T-helper 2 cell treated with Interferon-gamma antibody and Interleukin-4, amounts not matched to agents 100 ng/mL and 5 ng/mL, for 36 hours (primary cell): ENCODE data around the gene KLHL17. TPM values are rescaled to one million over a fixed set of nuclear protein-coding genes. Genes with fewer than 3 reads are reported as not detected.
"Not testable (repeated sequence)": the region's sequence is repeated elsewhere in the genome, so short reads cannot be mapped to it uniquely, and the experiment has no call there.

ENCODE experiments used
- intact Hi-C: fragments of 100-400 bp; cut with micrococcal nuclease; formaldehyde crosslinking; loops from one replicate; pipeline ENCODE4 v1.15.1; 2023
- total RNA-seq: library from RNA; stranded (reverse); gene quantifications from 2 replicates; pipeline ENCODE4 v1.2.3, GENCODE V29; 2022

The KLHL17 gene
- total RNA-seq, 1 donor from 2014 or later = 26.3 TPM

DNA sequence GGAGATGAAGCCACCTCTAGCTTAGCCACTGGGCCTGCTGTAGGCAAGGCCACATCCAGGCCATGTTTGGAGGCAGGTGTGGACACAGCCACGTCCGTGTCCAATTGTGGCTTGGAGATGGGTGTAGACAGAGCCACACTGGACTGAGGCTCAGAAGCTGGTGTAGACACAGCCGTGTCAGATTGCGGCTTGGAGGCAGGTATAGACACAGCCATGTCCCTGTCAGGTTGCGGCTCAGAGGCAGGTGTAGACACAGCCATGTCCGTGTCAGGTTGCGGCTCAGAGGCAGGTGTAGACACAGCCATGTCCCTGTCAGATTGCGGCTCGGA, 19.3 kb downstream of the KLHL17 start:
- intact Hi-C loops = loop anchor here (5.0 to 10.0 kb wide), 2 partner anchors 55 to 72 kb away; no protein-coding TSS in a partner anchor

DNA sequence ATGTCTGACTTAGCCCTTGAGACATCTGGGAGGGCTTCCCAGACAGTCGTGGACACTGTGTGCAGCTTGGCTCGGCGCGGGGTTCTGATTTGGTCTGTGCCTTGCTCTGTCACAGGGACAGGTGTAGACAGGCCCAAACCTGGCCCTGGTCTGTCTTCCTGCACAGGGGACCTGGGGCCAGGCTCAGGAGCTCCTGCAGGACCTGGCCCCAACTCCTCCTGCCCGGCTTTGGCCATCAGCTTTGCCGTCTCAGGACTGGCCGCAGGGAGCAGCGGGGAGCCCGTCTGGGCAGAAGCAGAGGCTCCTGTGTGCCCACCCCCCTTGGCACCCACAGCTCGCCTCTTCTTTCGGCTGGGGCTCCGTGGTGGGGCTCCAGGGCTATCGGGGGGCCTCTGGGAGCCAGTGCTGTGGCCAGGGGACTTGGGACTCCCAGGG, 19.8 kb downstream of the KLHL17 start:
- intact Hi-C loops = loop anchor here (10.0 kb wide), 1 partner anchor 55 kb away; no protein-coding TSS in a partner anchor

DNA sequence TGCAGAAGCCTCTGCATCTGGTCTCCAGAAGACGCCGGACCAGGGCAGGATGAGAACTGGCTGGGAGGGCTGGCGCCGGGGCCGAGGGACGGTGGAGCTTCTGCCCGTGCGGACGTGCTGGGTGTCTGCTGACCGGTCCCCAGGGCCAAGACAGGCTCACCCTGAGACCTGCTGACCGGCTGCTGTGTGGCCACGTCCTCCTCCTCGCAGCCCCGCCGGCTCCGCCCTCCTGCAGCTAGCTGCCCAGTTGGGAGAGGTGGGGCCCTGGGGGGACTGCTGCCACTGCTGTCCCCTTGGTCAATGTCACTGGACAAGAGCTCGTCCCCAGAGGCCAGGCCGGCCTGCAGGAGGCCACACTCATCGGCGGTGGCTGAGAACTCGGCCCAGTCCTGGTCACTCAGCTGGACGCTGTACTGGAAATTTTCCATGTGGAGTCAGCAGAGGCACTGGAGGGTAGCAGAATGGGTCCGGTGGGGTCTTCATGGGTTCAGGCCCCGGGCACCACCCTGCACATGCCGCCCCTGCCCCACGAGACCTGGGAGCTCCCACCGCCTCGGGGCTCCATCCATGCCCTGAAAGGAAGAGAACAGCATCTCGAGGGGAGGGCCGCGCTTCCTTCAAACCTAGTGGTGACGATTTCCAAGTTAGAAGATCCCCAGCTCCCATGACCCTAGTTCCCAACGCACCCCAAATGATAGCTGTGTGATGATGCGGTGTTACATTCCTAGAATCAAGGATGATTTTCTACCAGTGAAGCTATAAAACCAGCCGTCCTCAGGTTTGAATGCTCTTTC, 20.4 kb downstream of the KLHL17 start:
- intact Hi-C loops = loop anchor here (10.0 kb wide), 1 partner anchor 54 kb away; no protein-coding TSS in a partner anchor

DNA sequence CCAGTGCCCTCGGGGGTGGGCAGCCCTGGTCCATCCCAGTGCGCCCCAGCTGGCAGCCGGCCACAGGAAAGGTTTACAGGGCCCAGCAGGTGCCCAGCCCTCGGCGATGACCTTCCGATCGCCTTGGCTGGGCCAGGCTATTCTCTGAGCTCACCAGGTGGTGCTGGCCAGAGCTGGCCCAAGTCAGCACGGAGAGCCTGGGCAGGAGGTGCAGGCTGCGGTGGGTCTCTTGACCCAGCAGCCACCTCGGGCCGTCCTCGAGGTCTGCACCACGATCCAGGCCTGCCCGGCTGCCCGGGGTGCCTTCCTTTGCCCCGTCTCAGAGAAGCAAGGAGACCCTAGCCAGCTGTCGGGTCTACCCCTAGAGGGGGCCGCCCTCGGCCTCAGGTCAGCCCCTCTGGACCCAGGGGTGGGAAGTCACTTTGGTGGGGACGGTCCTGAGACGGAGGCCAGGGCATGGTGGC, 21.1 kb downstream of the KLHL17 start:
- intact Hi-C loops = loop anchor here (10.0 kb wide), 1 partner anchor 53 kb away; no protein-coding TSS in a partner anchor

DNA sequence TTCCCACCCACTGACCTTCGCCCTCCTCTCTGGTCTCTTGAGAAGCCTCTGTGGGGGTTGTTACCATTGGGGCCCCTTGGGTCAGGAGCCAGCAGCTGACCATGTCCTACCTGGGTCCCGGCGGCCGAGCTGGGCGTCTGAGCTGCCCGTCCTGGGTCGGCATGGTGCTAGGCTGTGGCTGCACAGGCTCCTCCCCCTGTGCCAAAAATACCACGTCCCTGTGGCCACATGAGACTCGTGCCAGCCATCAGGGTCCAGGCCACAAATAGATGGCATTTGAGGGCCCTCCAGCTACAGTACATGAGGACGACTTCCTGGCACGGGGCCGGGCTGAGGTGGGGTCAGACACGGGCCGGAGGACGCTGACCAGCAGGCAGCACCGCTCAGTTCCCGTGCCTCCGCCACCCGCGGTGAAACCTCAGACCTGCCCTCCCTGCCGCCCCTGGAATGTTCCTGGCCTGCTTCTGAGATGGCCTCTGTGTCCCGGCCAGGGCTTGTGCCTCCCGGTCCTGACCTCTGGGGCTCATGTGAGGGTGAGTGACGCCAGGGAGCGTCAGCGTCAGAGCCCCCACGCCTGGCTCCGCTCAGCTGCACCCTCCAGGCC, 21.7 kb downstream of the KLHL17 start, which contains the start of gene PERM1:
PERM1 (minus strand) TSS at position 139 of the 604 bp plus-strand sequence. CDS start 1,064 bp downstream, outside the sequence.
- intact Hi-C loops = loop anchor here (10.0 kb wide), 1 partner anchor 53 kb away; no protein-coding TSS in a partner anchor

DNA sequence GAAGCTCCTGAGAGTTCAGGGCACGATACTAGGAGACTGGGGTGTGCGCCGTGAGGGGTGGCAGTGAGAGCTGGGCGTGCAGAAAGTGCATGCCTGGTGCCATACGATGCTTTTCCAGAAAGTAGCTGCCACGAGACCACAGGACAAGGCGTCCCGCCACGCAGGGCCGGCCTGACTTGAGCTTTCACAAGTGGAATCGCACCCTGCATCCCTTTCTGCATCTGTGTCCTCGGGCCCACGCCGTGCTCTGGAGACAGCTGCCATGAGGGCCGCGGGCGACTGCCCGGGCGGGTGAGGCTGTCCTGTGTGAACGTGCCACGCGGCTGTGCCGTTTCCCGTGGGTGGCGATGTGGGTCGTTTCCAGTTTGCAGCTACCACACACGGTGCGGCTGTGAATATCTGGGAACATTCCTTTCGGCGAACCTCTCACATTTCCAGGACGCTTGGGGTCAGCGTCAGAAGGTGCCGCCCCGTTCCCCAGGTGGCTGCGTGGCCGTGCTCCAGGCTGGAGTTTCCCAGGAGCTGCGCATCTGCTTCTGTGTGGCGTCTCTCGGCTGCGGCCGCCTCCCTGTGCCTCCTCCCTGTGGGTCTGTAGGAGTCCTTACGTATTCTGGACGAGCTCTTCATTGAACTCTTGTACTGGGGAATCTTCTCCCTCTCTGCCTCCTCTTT, 22.5 kb downstream of the KLHL17 start:
- intact Hi-C loops = loop anchor here (10.0 kb wide), 1 partner anchor 52 kb away; no protein-coding TSS in a partner anchor

DNA sequence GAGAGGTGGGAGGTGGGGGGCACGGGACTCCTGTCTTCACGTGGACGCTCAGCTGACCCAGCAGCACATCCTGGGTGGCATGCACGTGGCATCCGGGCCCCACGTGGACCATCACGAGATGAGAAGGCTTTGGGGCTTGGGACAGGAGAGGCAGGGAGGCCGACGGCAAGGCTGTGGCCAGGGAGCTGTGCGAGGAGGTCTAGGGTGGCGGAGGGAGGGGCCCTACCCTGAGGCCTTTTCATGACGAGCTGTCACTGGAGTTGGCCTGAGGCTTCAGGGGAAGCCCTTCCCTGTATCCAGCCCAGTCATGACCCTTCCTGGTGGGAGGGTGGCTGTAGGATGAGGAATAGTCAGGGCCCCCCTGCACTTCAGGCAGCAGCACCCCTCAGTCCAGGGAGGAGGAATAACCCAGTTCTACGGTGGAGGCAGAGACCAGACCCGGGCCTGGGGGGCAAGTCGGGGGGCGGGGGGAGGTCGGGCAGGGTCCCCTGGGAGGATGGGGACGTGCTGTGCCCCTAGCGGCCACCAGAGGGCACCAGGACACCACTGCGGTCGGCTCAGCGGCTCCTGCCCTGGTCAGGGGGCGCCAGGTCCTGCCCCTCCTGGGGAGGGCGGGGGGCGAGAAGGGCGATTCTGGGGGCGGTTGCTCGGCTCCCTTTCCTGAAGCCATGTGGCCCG, 23.6 kb downstream of the KLHL17 start:
- intact Hi-C loops = loop anchor here (1.0 to 10.0 kb wide), 2 partner anchors 51 to 79 kb away; no protein-coding TSS in a partner anchor

DNA sequence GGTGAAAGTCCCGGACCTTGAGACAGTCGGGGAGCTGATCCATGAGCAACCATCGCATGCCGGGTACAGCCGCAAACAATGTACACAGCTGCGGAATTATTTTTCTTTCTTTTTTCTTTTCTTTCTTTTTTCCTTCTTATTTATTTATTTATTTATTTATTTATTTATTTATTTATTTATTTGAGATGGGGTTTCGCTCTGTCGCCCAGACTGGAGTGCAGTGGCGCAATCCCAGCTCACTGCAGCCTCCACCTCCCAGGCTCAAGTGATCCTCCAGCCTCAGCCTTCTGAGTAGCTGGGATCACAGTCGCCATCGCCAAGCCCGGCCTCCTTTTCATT, 24.1 kb downstream of the KLHL17 start:
- intact Hi-C loops = loop anchor here (1.0 to 10.0 kb wide), 2 partner anchors 50 to 79 kb away; no protein-coding TSS in a partner anchor

DNA sequence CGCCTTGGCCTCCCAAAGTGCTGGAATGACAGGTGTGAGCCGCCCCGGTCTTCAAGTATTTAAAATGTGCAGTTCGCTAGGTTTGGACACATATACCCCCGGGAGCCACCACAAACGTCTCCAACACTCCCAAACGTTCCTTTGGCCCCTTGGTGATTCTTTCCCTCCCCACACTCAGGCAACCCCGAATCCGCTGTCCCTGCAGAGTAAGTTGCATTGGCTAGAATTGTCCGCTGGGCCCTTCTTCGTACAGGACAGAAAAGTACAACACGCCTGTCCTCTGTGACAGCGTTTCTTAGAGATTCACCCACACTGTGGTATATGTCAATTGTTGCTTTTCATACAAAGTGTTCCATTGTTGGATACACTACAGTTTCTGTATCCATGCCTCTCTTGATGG, 24.7 kb downstream of the KLHL17 start:
- intact Hi-C loops = loop anchor here (10.0 kb wide), 1 partner anchor 50 kb away; no protein-coding TSS in a partner anchor

DNA sequence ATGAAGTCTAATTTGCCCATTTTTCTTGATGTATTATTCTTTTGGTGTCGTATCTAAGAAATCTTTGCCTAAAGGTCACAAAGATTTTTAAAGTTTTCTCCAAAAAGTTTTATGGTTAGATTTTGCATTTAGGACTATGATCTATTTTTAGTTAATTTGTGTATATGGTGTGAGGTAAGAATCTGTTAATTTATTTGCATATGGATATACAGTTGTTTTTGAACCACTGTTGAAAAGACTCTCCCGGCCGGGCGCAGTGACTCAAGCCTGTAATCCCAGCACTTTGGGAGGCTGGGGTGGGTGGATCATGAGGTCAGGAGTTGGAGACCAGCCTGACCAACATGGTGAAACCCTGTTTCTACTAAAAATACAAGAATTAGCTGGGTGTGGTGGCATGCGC, 27.7 kb downstream of the KLHL17 start:
- intact Hi-C loops = loop anchor here (10.0 kb wide), 1 partner anchor 47 kb away; no protein-coding TSS in a partner anchor

DNA sequence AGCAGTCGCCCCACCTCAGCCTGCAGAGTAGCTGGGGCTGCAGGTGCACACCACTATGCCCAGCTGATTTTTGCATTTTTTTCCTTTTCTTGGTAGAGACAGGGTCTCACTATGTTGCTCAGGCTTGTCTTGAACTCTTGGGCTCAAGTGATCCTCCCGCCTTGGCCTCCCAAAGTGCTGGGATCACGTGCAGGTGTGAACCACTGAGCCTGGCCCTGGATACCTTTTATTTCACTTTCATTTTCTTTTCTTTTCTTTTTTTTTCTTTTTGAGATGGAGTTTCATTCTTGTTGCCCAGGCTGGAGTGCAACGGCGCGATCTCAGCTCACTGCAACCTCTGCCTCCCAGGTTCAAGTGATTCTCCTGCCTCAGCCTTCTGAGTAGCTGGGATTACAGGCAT, 30.9 kb downstream of the KLHL17 start:
- intact Hi-C loops = not testable (repeated sequence)

DNA sequence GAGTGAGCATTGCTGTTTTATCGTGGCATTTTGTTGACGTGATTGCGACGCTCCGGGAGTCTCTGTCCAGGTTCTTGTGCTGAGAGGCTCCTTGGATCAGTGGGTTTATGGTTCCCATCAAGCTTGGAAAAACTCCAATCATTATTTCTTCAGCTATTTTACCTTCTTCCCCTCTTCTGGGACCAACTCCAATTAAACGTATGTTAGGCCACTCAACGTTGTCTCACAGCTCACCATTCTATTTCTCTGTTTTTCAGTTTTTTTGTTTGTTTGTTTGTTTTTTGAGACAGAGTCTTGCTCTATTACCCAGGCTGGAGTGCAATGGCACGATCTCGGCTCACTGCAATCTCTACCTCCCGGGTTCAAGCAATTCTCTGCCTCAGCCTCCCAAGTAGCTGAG, 31.5 kb downstream of the KLHL17 start:
- intact Hi-C loops = no loop called here

DNA sequence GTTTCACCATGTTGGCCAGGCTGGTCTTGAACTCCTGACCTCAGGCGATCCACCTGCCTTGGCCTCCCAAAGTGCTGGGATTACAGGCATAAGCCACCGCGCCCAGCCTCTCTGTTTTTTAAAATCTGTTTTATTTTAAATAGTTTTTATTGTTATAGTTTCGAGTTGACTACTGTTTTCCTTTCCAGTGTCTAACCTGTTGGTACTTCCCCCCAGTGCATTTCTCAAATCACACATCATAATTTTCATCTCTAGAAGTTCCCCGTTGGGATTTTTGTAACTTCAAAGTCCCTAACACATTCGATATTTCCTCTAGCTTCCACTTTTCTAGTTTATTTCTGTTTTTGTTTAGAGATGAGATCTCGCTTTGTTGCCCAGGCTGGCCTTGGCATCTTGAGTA, 32.0 kb downstream of the KLHL17 start:
- intact Hi-C loops = no loop called here

DNA sequence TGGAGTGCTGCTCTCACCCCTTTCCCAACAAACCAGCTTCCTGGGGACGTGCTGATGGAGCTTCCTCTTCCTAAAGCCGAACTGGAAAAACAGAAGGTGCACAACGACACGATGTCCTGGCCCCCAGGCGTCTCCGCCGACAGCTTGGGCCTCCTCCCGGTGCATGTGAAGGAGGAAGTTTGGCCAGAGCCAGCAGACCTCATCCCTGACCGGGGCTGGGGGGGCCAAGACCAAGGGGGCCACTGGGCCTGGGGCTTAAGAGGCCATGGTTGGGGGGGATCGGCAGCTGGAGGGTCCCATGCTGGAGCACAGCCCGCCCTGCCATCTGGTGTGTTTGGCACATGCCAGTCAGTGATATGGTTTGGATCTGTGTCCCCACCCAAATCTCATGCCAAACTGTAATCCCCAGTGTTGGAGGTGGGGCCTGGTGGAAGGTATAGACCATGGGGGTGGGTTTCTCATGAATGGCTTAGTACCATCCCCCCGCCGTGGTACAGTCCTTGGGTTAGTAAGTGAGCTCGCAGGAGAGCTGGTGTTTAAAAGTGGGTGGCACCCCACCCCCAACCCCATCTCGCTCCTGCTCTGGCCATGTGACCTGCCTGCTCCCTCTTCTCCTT, 33.1 kb downstream of the KLHL17 start:
- intact Hi-C loops = no loop called here

DNA sequence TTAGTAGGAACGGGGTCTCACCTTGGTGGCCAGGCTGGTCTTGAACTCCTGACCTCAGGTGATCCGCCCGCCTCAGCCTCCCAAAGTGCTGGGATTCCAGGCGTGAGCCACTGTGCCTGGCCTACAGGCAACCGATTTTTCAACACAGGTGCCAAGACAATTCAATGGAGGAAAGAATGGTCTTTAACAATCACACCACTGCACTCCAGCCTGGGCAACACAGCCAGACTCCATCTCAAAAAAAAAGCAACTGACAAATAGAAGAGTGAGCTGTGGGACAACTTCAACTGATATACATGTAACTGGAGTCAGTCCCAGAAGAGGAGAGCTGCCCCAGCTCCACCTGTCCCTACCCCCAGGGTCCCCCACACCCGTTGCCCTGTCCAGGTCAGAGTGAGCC, 34.2 kb downstream of the KLHL17 start:
- intact Hi-C loops = not testable (repeated sequence)

DNA sequence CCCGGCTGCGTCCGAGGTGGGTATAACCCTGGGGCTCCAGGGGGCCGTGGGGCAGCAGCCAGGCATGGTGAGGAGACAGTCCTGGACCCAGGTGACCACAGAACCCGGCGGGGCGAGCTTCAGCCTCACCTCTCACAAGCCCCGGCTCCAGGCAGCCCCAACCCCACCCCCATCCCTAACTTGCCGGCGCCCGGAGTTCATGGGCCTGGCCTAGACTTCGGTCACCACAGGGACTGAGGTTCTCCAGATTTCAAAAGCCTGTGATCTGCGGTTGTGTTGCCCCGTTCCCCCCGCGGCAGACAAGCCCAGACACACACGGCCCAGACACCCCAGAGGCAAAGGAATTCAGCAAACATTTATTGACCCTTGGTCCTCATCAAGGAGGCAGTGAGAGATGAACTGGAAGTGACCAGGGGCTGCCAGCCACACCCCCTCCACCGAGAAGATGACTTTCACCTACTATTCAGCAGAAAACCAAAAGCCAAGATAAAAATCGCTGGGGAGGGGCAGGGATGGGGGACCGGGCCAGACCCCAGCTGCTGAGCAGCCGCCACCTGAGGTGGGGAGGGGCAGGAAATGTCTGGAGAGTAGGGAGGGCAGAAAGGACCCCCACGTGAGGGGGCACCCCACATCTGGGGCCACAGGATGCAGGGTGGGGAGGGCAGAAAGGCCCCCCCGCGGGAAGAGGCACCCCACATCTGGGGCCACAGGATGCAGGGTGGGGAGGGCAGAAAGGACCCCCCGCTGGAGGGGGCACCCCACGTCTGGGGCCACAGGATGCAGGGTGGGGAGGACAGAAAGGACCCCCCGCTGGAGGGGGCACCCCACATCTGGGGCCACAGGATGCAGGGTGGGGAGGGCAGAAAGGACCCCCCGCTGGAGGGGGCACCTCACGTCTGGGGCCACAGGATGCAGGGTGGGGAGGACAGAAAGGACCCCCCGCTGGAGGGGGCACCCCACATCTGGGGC, 35.6 kb downstream of the KLHL17 start:
- intact Hi-C loops = no loop called here

DNA sequence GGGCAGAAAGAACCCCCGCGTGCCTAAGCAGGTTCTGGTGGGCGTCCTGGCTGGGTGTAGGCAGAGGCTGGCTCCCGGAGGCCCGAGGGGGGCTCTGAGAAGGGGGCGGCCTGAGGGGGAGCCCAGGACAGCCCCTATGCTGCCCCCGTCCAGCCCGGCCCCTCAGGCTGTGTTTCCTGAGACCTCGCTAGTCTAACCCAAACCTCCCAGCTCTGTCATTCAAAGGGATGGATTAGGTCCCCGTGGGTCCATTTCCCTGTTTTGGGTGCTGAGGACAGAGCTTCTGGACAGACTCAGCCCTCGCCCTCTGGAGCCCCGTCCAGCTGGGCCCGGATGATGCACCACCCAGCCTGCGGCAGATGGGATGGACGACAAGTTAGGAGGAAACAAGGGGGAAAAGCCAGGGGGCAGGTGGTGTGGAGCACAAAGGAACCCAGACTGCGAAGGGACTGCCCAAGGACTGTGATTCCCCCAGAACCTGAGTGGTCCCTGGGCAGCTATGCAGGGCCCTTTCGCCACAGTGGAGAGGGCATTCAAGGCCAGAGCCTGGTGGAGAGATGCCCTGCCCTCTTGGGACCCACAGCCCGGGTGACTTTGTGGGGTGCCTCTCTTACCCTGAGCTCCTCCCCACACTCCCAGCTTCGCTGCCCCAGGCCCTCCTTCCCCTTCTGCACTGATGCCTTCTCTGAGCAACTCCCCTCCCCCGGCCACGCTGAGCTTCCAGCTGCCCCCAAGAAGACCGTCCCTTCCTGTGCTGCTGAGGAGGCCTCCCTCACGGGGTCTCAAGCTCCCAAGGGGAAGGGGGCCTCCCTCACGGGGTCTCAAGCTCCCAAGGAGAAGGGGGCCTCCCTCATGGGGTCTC, 36.7 kb downstream of the KLHL17 start:
- intact Hi-C loops = no loop called here

DNA sequence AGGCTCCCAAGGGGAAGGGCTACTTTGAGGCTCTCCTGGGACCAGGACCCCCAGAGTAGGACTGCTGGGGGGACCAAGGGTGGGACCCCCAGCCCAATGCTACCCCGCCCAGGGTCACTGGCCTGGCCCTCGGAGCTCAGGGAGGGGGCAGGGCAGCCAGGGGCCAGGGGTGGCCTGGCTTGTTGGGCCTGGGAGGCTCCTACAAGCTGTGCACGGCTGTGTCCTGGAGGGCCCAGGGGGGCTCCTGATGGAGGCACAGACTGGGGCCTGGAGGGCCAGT, 37.3 kb downstream of the KLHL17 start:
- intact Hi-C loops = no loop called here
